Measurements from ENCODE around the gene CD80.
A peak's percentile ranks its signal among the peaks of the same experiment; 100 is the strongest.
"Not testable (repeated sequence)": the region's sequence is repeated elsewhere in the genome, so short reads cannot be mapped to it uniquely, and the experiment has no call there.

Gene CD80

GRCh38 chr3:119580067-119580760, 20.8 kb upstream of the CD80 start:
- no peak for DNase-seq

GRCh38 chr3:119579366-119580066, 20.1 kb upstream of the CD80 start, which contains the start of gene ADPRH:
TSS of gene ADPRH (plus strand) at chr3:119579492. CDS start at chr3:119582170, 2,678 bp downstream.
- DNase-seq = peak; percentile 31

GRCh38 chr3:119575507-119575906, 16.1 kb upstream of the CD80 start:
- DNase-seq = no peak

- no peak for DNase-seq
Observed at GRCh38 chr3:119571688-119572087, 12.3 kb upstream of the CD80 start.

- DNase-seq = no peak
Observed at GRCh38 chr3:119571230-119571629, 11.8 kb upstream of the CD80 start.

- no peak for DNase-seq
Observed at GRCh38 chr3:119570229-119570628, 10.8 kb upstream of the CD80 start.

- DNase-seq = no peak
Observed at GRCh38 chr3:119569156-119569555, 9.7 kb upstream of the CD80 start.

GRCh38 chr3:119563334-119563733, 3.9 kb upstream of the CD80 start:
- DNase-seq = not testable (repeated sequence)

- DNase-seq = no peak
Observed at GRCh38 chr3:119562307-119562961, 3.0 kb upstream of the CD80 start.

- DNase-seq = no peak
Observed at GRCh38 chr3:119560160-119560559, 746 bp upstream of the CD80 start.

- DNase-seq = no peak
Observed at GRCh38 chr3:119558626-119559317, 642 bp downstream of the CD80 start.

GRCh38 chr3:119557877-119558269, 1.5 kb downstream of the CD80 start:
- no peak for DNase-seq

GRCh38 chr3:119557192-119557876, 2.1 kb downstream of the CD80 start:
- no peak for DNase-seq

- no peak for DNase-seq
Observed at GRCh38 chr3:119555929-119556328, 3.5 kb downstream of the CD80 start.

GRCh38 chr3:119555309-119555735, 4.1 kb downstream of the CD80 start:
- no peak for DNase-seq

GRCh38 chr3:119553823-119554415, 5.5 kb downstream of the CD80 start:
- no peak for DNase-seq

- not testable (repeated sequence) for DNase-seq
Observed at GRCh38 chr3:119552928-119553327, 6.5 kb downstream of the CD80 start.

- no peak for DNase-seq
Observed at GRCh38 chr3:119551598-119551997, 7.8 kb downstream of the CD80 start.

- DNase-seq = no peak
Observed at GRCh38 chr3:119550192-119550910, 9.1 kb downstream of the CD80 start.

GRCh38 chr3:119548341-119548740, 11.1 kb downstream of the CD80 start:
- no peak for DNase-seq

GRCh38 chr3:119547227-119547626, 12.2 kb downstream of the CD80 start:
- DNase-seq = no peak

GRCh38 chr3:119543147-119543546, 16.3 kb downstream of the CD80 start:
- no peak for DNase-seq

Measured in NCI-H1092 treated with DMSO at 0.1 percent for 48 hours (cell line).